GM19455 (cell line): ENCODE measurements around the gene RUNX1.

Experiments used
- ATAC-seq: cut with Tn5 transposase; IDR thresholded peaks from one replicate; pipeline ENCODE4 v1.9.1; 2021; ENCODE audit not compliant: unreplicated experiment

Gene RUNX1

GRCh38 chr21:34836933-34837505 lies 212.1 kb downstream of the RUNX1 start:
- ATAC-seq = no peak

- ATAC-seq = no peak
Measured at GRCh38 chr21:34836103-34836932, 212.8 kb downstream of the RUNX1 start.

- ATAC-seq = no peak
Measured at GRCh38 chr21:34835526-34835925, 213.6 kb downstream of the RUNX1 start.

- no peak for ATAC-seq
Measured at GRCh38 chr21:34834852-34835501, 214.1 kb downstream of the RUNX1 start.

GRCh38 chr21:34834290-34834689 lies 214.8 kb downstream of the RUNX1 start:
- ATAC-seq = no peak

GRCh38 chr21:34833465-34833864 lies 215.6 kb downstream of the RUNX1 start:
- no peak for ATAC-seq

GRCh38 chr21:34830386-34831170 lies 218.5 kb downstream of the RUNX1 start:
- ATAC-seq = no peak

GRCh38 chr21:34827445-34828235 lies 221.5 kb downstream of the RUNX1 start:
- ATAC-seq = no peak

- no peak for ATAC-seq
Measured at GRCh38 chr21:34826836-34827235, 222.3 kb downstream of the RUNX1 start.

- no peak for ATAC-seq
Measured at GRCh38 chr21:34825948-34826548, 223.1 kb downstream of the RUNX1 start.

GRCh38 chr21:34825101-34825500 lies 224.0 kb downstream of the RUNX1 start:
- ATAC-seq = no peak

- no peak for ATAC-seq
Measured at GRCh38 chr21:34824314-34824713, 224.8 kb downstream of the RUNX1 start.

- ATAC-seq = no peak
Measured at GRCh38 chr21:34822942-34823341, 226.2 kb downstream of the RUNX1 start.

- no peak for ATAC-seq
Measured at GRCh38 chr21:34822168-34822567, 226.9 kb downstream of the RUNX1 start.

GRCh38 chr21:34821717-34822116 lies 227.4 kb downstream of the RUNX1 start:
- ATAC-seq = no peak

- ATAC-seq = no peak
Measured at GRCh38 chr21:34820051-34820450, 229.1 kb downstream of the RUNX1 start.

GRCh38 chr21:34819357-34819999 lies 229.6 kb downstream of the RUNX1 start:
- ATAC-seq = no peak

- no peak for ATAC-seq
Measured at GRCh38 chr21:34818662-34819158, 230.4 kb downstream of the RUNX1 start.
